Subcutaneous adipose tissue (tissue), 4 donors: ENCODE results near the gene CES5A. TPM values are rescaled to one million over a fixed set of nuclear protein-coding genes. Genes with fewer than 3 reads are reported as not detected.

Source experiments
- CTCF ChIP-seq: fragments of 450-650 bp; IDR thresholded peaks from one replicate; pipeline ENCODE4 v1.5.1; 2016; ENCODE audit warnings: low read depth, mild to moderate bottlenecking, control low read depth, antibody characterized with exemption, moderate library complexity
- total RNA-seq, 4 donors: library from RNA; depleted of rRNA; stranded (reverse); fragments of >200 nt; gene quantifications; one replicate each; pipeline ENCODE4 v1.1.0, GENCODE V29; 2016

The CES5A gene
- total RNA-seq, 4 donors from 2014 or later: not detected

DNA sequence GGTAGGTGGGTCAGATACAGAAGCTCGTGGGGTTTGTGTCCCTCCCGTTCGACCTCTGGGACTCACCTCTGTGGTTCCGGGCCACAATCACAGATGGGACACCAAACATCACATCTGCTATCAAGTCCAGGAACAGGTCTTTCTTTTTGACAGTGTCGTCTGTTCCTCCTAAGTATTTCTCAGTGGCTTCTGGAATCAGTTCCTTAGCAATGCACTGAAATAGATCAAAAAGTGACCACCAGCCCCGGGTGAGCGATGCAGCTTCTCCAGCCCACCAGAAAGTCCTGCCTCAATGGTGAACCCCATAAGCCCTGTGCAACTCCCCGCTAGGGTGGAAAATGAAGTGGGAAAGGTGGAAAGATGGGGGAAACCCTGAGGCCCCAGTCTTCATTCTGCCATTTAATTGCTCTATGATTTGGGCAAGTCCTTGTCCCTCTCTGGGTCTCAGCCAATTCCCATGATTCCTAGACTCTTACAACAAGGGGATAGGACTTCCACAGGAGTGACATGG is 64.7 kb downstream of the CES5A start:
- no peak for TF ChIP-seq CTCF

DNA sequence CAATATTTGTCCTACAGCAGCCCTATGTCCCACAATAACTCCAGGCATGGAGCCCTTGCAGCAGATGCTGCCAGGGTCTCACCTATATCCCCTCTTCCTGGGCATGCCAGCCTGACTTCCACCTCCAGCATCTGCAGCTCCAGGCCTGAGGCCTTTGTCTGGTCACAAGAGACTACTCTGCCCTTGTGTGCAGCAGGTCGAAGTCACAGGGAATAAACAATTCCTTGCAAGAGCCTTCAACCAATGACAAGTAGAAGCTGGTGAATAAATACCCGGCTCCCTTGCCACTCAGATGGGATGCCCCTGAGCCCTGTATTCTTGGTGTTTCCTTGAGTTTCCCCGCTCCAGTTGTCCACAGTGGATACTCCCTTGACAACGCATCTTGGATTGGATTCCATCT is 65.3 kb downstream of the CES5A start:
- TF ChIP-seq CTCF: no peak

DNA sequence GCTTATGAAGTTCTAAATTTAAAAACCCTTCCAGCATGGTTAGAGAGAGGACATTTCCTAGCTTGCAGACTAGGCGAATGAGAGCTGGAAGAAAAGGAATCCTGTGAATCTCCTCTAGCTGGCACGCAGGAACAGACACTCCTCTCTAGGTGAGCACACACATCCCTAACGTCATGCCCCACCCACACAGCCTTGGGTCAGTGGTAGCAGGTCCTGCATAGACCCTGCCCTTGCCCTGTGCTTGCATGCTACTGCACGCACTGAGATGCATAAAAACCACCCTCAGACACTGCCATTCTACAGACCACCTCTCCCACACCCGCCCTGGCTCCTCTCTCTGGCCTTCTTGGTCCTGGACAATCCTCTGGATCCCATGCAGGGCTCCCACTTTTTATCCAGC is 65.8 kb downstream of the CES5A start:
- TF ChIP-seq CTCF: no peak

Other genes with a start within 250 kb of the CES5A start
- 1 to 10 TPM in 2 of 4 donors, under 1 TPM in 1, not detected in 1; 0.65 to 1.7 (median 1.3) TPM for gene SLC6A2, start 219.4 kb downstream of the CES5A start, total RNA-seq
- gene CES1, start 42.3 kb downstream of the CES5A start, total RNA-seq: 100 to 1,000 TPM in 1 of 4 donors, 10 to 100 TPM in 3; 57.3 to 213 (median 79.3) TPM